Neural cell (in vitro differentiated cells): ENCODE results near the gene SCNN1A. TPM values are rescaled to one million over a fixed set of nuclear protein-coding genes. Genes with fewer than 3 reads are reported as not detected.

Experiments used
- H2AFZ ChIP-seq: fragments of 200-600, 300-800 bp; sonication (generic), shearing (Covaris generic); 2 replicates; pipeline ENCODE4 v1.6.0; 2014; ENCODE audit warnings: low read depth, mild to moderate bottlenecking, antibody characterized with exemption, low read length, moderate library complexity
- H3F3A ChIP-seq: fragments of 200-600 bp; shearing (Covaris generic); 2 replicates; pipeline ENCODE4 v1.6.1; 2016; ENCODE audit warnings: mild to moderate bottlenecking, moderate library complexity, mixed read lengths, antibody characterized with exemption, low read length; ENCODE audit not compliant: insufficient read depth, poor library complexity, severe bottlenecking
- H3K27ac ChIP-seq: fragments of 200-600, 300-800 bp; sonication (generic), shearing (Covaris generic); 2 replicates; pipeline ENCODE4 v1.5.1; 2014; ENCODE audit warnings: mild to moderate bottlenecking, low read length, moderate library complexity
- H3K27me3 ChIP-seq: fragments of 300-800, 200-600 bp; sonication (generic), shearing (Covaris generic); 2 replicates; pipeline ENCODE4 v1.6.0; 2014; ENCODE audit warnings: mild to moderate bottlenecking, low read depth, low read length, moderate library complexity; ENCODE audit not compliant: insufficient read depth
- H3K36me3 ChIP-seq: fragments of 300-800, 200-600 bp; sonication (generic), shearing (Covaris generic); 2 replicates; pipeline ENCODE4 v1.5.1; 2014; ENCODE audit warnings: mild to moderate bottlenecking, antibody characterized with exemption, low read length, moderate library complexity; ENCODE audit not compliant: insufficient read depth
- H3K4me2 ChIP-seq: fragments of 300-800, 200-600 bp; sonication (generic), shearing (Covaris generic); 2 replicates; pipeline ENCODE4 v1.6.0; 2014; ENCODE audit warnings: mild to moderate bottlenecking, low read length
- H3K4me3 ChIP-seq: fragments of 300-800, 200-600 bp; sonication (generic), shearing (Covaris generic); 2 replicates; pipeline ENCODE4 v1.5.1; 2014; ENCODE audit warnings: mild to moderate bottlenecking, low read length, moderate library complexity
- H3K79me2 ChIP-seq: fragments of 200-600 bp; shearing (Covaris generic); replicated peaks from 2 replicates; pipeline ENCODE4 v1.6.0; 2014; ENCODE audit warnings: mild to moderate bottlenecking, low read length, moderate library complexity; ENCODE audit not compliant: insufficient read depth
- H3K9ac ChIP-seq: fragments of 300-800, 200-600 bp; sonication (generic), shearing (Covaris generic); 2 replicates; pipeline ENCODE4 v1.6.1; 2016; ENCODE audit warnings: mild to moderate bottlenecking, low read length, mixed read lengths
- H3K9me2 ChIP-seq: fragments of 200-600 bp; shearing (Covaris generic); 2 replicates; pipeline ENCODE4 v1.6.1; 2016; ENCODE audit warnings: mild to moderate bottlenecking, low read length, mixed read lengths; ENCODE audit not compliant: insufficient read depth
- H3K9me3 ChIP-seq: fragments of 200-600, 300-800 bp; sonication (generic), shearing (Covaris generic); 2 replicates; pipeline ENCODE4 v1.6.1; 2016; ENCODE audit warnings: mild to moderate bottlenecking, mixed run types, low read length, moderate library complexity, mixed read lengths
- H4K20me1 ChIP-seq: fragments of 200-600 bp; shearing (Covaris generic); 2 replicates; pipeline ENCODE4 v1.6.1; 2016; ENCODE audit warnings: mild to moderate bottlenecking, mixed run types; ENCODE audit not compliant: insufficient read depth
- EP300 ChIP-seq: fragments of 450-650 bp; conservative IDR thresholded peaks from 2 replicates; pipeline ENCODE4 v1.6.1; 2014; ENCODE audit warnings: antibody characterized with exemption, mild to moderate bottlenecking, moderate library complexity; ENCODE audit not compliant: poor library complexity, severe bottlenecking
- EZH2 ChIP-seq: fragments of 200-600, 300-800 bp; shearing (Covaris generic), sonication (generic); IDR thresholded peaks from 2 replicates; pipeline ENCODE4 v1.6.1; 2014; ENCODE audit warnings: antibody characterized with exemption, low read length, borderline replicate concordance, mild to moderate bottlenecking; ENCODE audit not compliant: insufficient read depth, poor library complexity, severe bottlenecking
- MXI1 ChIP-seq: fragments of 450-650 bp; conservative IDR thresholded peaks from 2 replicates; pipeline ENCODE4 v1.6.1; 2014; ENCODE audit warnings: antibody characterized with exemption, mild to moderate bottlenecking; ENCODE audit not compliant: poor library complexity, severe bottlenecking
- POLR2AphosphoS5 ChIP-seq: IDR thresholded peaks from 2 replicates; pipeline ENCODE4 v1.6.1; 2012
- RAD21 ChIP-seq: fragments of 450-650 bp; conservative IDR thresholded peaks from 2 replicates; pipeline ENCODE4 v1.6.1; 2014; ENCODE audit warnings: antibody characterized with exemption, mild to moderate bottlenecking, moderate library complexity
- SMC3 ChIP-seq: fragments of 450-650 bp; conservative IDR thresholded peaks from 2 replicates; pipeline ENCODE4 v1.6.1; 2014; ENCODE audit warnings: antibody characterized with exemption, mild to moderate bottlenecking, moderate library complexity; ENCODE audit not compliant: poor library complexity
- TAF1 ChIP-seq: IDR thresholded peaks from 2 replicates; pipeline ENCODE4 v1.6.1; 2012; ENCODE audit warnings: low read depth
- polyA plus RNA-seq: library from polyadenylated mRNA; depleted of rRNA; stranded (reverse); fragments of >200 nt; gene quantifications from 2 replicates; pipeline ENCODE4 v1.2.3, GENCODE V29; 2014
- TF ChIP-seq, protein P1 (sequence below): fragments of 450-650 bp; IDR thresholded peaks from 2 replicates; pipeline ENCODE4 v1.5.1; 2014; ENCODE audit warnings: antibody characterized with exemption, mild to moderate bottlenecking, moderate library complexity; ENCODE audit not compliant: poor library complexity, severe bottlenecking
- TF ChIP-seq, protein P2 (sequence below): IDR thresholded peaks from 2 replicates; pipeline ENCODE4 v1.6.1; 2012; ENCODE audit warnings: borderline replicate concordance

SCNN1A gene
- polyA plus RNA-seq, 1 donor from 2014 or later = not detected

DNA sequence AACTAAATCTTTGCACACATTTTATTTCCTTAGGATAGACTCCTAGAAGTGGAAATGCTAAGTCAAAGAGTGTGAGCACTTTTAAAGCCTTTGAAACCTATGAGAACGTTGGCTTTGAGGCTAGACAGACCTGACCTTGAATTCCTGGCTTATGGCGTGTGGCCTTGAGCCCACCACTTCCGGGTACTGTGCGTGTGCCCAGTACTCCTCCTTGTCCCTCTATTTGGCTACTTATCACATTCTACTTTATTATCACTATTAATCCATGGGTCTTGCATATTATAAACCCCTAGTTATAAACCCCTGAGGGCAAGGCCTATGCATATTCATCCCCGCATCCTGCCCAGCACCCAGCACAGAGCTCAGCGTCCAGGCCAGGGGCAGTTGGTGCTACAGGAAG is 43.4 kb upstream of the SCNN1A start:
- Histone ChIP-seq H3K36me3 (no peaks in the 10 kb centered on the region), H3K9ac (no peak overlapping the region), H3K27me3 (no peaks in the 10 kb centered on the region), H3K4me2 (no peak overlapping the region), H3K79me2 (no peaks in the 10 kb centered on the region), H3K9me3 (no peaks in the 10 kb centered on the region), H3K27ac (no peak overlapping the region), H3K4me3 (no peak overlapping the region), H3F3A (no peaks in the 10 kb centered on the region), H3K9me2 (no peaks in the 10 kb centered on the region), H4K20me1 (no peaks in the 10 kb centered on the region), H2AFZ (no peak overlapping the region)
- TF ChIP-seq, protein P1, sequence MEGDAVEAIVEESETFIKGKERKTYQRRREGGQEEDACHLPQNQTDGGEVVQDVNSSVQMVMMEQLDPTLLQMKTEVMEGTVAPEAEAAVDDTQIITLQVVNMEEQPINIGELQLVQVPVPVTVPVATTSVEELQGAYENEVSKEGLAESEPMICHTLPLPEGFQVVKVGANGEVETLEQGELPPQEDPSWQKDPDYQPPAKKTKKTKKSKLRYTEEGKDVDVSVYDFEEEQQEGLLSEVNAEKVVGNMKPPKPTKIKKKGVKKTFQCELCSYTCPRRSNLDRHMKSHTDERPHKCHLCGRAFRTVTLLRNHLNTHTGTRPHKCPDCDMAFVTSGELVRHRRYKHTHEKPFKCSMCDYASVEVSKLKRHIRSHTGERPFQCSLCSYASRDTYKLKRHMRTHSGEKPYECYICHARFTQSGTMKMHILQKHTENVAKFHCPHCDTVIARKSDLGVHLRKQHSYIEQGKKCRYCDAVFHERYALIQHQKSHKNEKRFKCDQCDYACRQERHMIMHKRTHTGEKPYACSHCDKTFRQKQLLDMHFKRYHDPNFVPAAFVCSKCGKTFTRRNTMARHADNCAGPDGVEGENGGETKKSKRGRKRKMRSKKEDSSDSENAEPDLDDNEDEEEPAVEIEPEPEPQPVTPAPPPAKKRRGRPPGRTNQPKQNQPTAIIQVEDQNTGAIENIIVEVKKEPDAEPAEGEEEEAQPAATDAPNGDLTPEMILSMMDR = no peak
- TF ChIP-seq SMC3 (no peak), POLR2AphosphoS5 (no peak), RAD21 (no peak), EP300 (no peak), EZH2 (no peak), TAF1 (no peak), MXI1 (no peak)
- TF ChIP-seq, protein P2, sequence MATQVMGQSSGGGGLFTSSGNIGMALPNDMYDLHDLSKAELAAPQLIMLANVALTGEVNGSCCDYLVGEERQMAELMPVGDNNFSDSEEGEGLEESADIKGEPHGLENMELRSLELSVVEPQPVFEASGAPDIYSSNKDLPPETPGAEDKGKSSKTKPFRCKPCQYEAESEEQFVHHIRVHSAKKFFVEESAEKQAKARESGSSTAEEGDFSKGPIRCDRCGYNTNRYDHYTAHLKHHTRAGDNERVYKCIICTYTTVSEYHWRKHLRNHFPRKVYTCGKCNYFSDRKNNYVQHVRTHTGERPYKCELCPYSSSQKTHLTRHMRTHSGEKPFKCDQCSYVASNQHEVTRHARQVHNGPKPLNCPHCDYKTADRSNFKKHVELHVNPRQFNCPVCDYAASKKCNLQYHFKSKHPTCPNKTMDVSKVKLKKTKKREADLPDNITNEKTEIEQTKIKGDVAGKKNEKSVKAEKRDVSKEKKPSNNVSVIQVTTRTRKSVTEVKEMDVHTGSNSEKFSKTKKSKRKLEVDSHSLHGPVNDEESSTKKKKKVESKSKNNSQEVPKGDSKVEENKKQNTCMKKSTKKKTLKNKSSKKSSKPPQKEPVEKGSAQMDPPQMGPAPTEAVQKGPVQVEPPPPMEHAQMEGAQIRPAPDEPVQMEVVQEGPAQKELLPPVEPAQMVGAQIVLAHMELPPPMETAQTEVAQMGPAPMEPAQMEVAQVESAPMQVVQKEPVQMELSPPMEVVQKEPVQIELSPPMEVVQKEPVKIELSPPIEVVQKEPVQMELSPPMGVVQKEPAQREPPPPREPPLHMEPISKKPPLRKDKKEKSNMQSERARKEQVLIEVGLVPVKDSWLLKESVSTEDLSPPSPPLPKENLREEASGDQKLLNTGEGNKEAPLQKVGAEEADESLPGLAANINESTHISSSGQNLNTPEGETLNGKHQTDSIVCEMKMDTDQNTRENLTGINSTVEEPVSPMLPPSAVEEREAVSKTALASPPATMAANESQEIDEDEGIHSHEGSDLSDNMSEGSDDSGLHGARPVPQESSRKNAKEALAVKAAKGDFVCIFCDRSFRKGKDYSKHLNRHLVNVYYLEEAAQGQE = no peak

DNA sequence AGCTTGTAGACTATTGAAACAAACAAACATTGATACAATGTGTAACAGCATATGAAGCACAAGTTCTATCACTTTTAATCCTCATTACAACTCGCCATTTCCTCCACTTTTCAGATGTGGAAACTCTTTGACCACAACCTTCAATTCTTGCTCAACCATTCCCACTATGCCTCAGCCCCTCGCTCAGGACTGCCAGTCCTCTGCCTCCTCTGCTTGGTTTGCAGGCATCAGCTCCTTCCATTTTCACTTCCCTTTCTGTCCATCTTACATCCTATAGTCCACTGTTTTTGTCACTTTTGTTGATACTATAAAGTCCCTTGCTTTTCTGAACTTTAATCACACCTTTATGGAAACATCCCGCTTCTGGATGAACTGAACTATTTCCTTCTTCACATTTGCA is 41.2 kb upstream of the SCNN1A start:
- no peak for TF ChIP-seq MXI1
- TF ChIP-seq RAD21 = no peak
- H3K9ac ChIP-seq = no peak overlapping the region
- H3K4me3 ChIP-seq = no peak overlapping the region
- H3K9me2 ChIP-seq = no peaks in the 10 kb centered on the region
- no peaks in the 10 kb centered on the region for H3F3A ChIP-seq
- no peak overlapping the region for H2AFZ ChIP-seq
- no peaks in the 10 kb centered on the region for H3K36me3 ChIP-seq
- no peaks in the 10 kb centered on the region for H3K27me3 ChIP-seq
- no peaks in the 10 kb centered on the region for H3K79me2 ChIP-seq
- H3K27ac ChIP-seq = no peak overlapping the region
- H3K9me3 ChIP-seq = no peaks in the 10 kb centered on the region
- H3K4me2 ChIP-seq = no peak overlapping the region
- H4K20me1 ChIP-seq = no peaks in the 10 kb centered on the region
